B cell (primary cell): ENCODE measurements around the gene CSNK1A1. TPM values are rescaled to one million over a fixed set of nuclear protein-coding genes. Genes with fewer than 3 reads are reported as not detected.

Source experiments
- ATAC-seq: fragments of 200-7000 bp; cut with Tn5 transposase; one replicate; pipeline ENCODE4 v1.10.0; 2021; ENCODE audit warnings: low read depth, mild to moderate bottlenecking, moderate number of reproducible peaks, moderate library complexity
- CTCF ChIA-PET: fragments of 350-600 bp; sonication (Branson Sonifier 250); formaldehyde crosslinking; loops from one replicate; lab custom pipeline; 2021; ENCODE audit warnings: antibody characterized with exemption, inconsistent platforms; lab: Charles Lee
- POLR2A ChIA-PET: fragments of 350-600 bp; sonication (Branson Sonifier 250); formaldehyde crosslinking; loops from one replicate; lab custom pipeline; 2021; ENCODE audit warnings: antibody characterized with exemption; lab: Charles Lee
- DNase-seq: peaks from one replicate; pipeline ENCODE4 v3.0.0; 2013
- H2AFZ ChIP-seq: 2 replicates; pipeline ENCODE4 v1.6.1; 2012; ENCODE audit warnings: mild to moderate bottlenecking, low read depth, low read length; ENCODE audit not compliant: insufficient read depth, poor library complexity, severe bottlenecking
- H3K27ac ChIP-seq, 2 donors: 1 replicate in 1 of 2; 2 replicates in 1 of 2; pipeline ENCODE4 v1.5.1; 2012 to 2013; ENCODE audit warnings: low read length in 2 of 2, mild to moderate bottlenecking in 2 of 2, moderate library complexity in 1 of 2
- H3K27me3 ChIP-seq, 4 experiments: fragments of 200-600 bp in 1 of 4; sonication (generic) in 1 of 4; replicated peaks in 1 of 4; 1 replicate in 2 of 4; 2 replicates in 2 of 4; pipeline versions ENCODE4 v1.6.1 to v1.7.0; 2013 to 2016; ENCODE audit warnings: low read length in 3 of 4, mild to moderate bottlenecking in 2 of 4, mixed read lengths in 1 of 4, moderate library complexity in 1 of 4; ENCODE audit not compliant: insufficient read depth in 4 of 4, control insufficient read depth in 3 of 4; ENCODE audit errors: control extremely low read depth in 1 of 4
- H3K36me3 ChIP-seq, 2 experiments: replicated peaks in 1 of 2; 1 replicate in 1 of 2; 2 replicates in 1 of 2; pipeline versions ENCODE4 v1.6.1 to v1.7.1; 2013; ENCODE audit warnings: low read length in 1 of 2; ENCODE audit not compliant: insufficient read depth in 2 of 2, control insufficient read depth in 1 of 2; ENCODE audit errors: control extremely low read depth in 1 of 2, extremely low read depth in 1 of 2
- H3K4me1 ChIP-seq, 2 donors: fragments of 200-600 bp in 1 of 2; sonication (generic) in 1 of 2; 1 replicate in 1 of 2; 2 replicates in 1 of 2; pipeline versions ENCODE4 v1.5.1 to v1.6.1; 2013 to 2017; ENCODE audit warnings: low read length in 2 of 2; ENCODE audit not compliant: control insufficient read depth in 2 of 2, insufficient read depth in 2 of 2
- H3K4me2 ChIP-seq: replicated peaks from 2 replicates; pipeline ENCODE3; 2012; ENCODE audit warnings: mild to moderate bottlenecking, low read depth, low read length; ENCODE audit not compliant: poor library complexity, severe bottlenecking
- H3K4me3 ChIP-seq, 5 experiments: fragments of 200-600 bp in 1 of 5; sonication (generic) in 1 of 5; 1 replicate in 3 of 5; 2 replicates in 2 of 5; pipeline versions ENCODE4 v1.5.1 to v1.7.0; 2011 to 2016; ENCODE audit warnings: low read length in 4 of 5, mild to moderate bottlenecking in 4 of 5, low read depth in 2 of 5, control low read depth in 1 of 5, moderate library complexity in 1 of 5; ENCODE audit not compliant: insufficient read depth in 1 of 5; ENCODE audit errors: control extremely low read depth in 1 of 5, extremely low read depth in 1 of 5
- H3K79me2 ChIP-seq: fragments of 200-600 bp; sonication (generic); one replicate; pipeline ENCODE4 v1.6.0; 2016; ENCODE audit warnings: low read length; ENCODE audit not compliant: control insufficient read depth, insufficient read depth
- H3K9ac ChIP-seq: fragments of 200-600 bp; sonication (generic); 2 replicates; pipeline ENCODE4 v1.6.1; 2017; ENCODE audit warnings: mild to moderate bottlenecking, low read length, moderate library complexity
- H3K9me3 ChIP-seq, 3 donors: one replicate each; pipeline versions ENCODE4 v1.6.1 to v1.7.1; 2013; ENCODE audit warnings: low read length in 2 of 3; ENCODE audit not compliant: control insufficient read depth in 2 of 3, insufficient read depth in 1 of 3; ENCODE audit errors: control extremely low read depth in 1 of 3
- H4K20me1 ChIP-seq: 2 replicates; pipeline ENCODE4 v1.6.0; 2012; ENCODE audit warnings: mild to moderate bottlenecking, low read length; ENCODE audit not compliant: insufficient read depth, control insufficient read depth, poor library complexity, severe bottlenecking
- H3K27ac Mint-ChIP-seq: one replicate; pipeline ENCODE4 v1.8.0; 2021; ENCODE audit warnings: mixed read lengths
- H3K27me3 Mint-ChIP-seq: one replicate; pipeline ENCODE4 v1.8.0; 2021; ENCODE audit warnings: mixed read lengths
- H3K4me1 Mint-ChIP-seq: one replicate; pipeline ENCODE4 v1.8.0; 2021; ENCODE audit warnings: mixed read lengths
- H3K4me3 Mint-ChIP-seq: one replicate; pipeline ENCODE4 v1.8.0; 2021; ENCODE audit warnings: mixed read lengths
- H3K9me3 Mint-ChIP-seq: one replicate; pipeline ENCODE4 v1.8.0; 2022; ENCODE audit warnings: mixed read lengths; ENCODE audit not compliant: insufficient read depth
- EZH2 ChIP-seq: IDR thresholded peaks from 2 replicates; pipeline ENCODE4 v1.6.1; 2012; ENCODE audit warnings: borderline replicate concordance, low read depth, mild to moderate bottlenecking, moderate library complexity, low read length; ENCODE audit not compliant: insufficient read depth, poor library complexity, severe bottlenecking
- WGBS: methylation state at CpG from one replicate; pipeline ENCODE4 v1.1.5; 2013; ENCODE audit warnings: missing lambda C conversion rate; ENCODE audit not compliant: insufficient coverage; 5-methylcytosine and 5-hydroxymethylcytosine counted together
- intact Hi-C: fragments of 100-400 bp; cut with micrococcal nuclease; formaldehyde crosslinking; loops from one replicate; pipeline ENCODE4 v1.10.0; 2022
- polyA plus RNA-seq: library from polyadenylated mRNA; depleted of rRNA; stranded (reverse); fragments of >200 nt; gene quantifications from 2 replicates; pipeline ENCODE4 v1.2.3, GENCODE V29; 2012
- total RNA-seq, 2 donors: library from RNA; stranded (reverse); fragments of 120-200 nt in 1 of 2; gene quantifications; 1 replicate in 1 of 2; 2 replicates in 1 of 2; pipeline versions ENCODE4 v1.2.3 to v1.2.4, GENCODE V29; 2013 to 2022
- TF ChIP-seq, protein P1 (sequence below): fragments of 200-600 bp; IDR thresholded peaks from one replicate; pipeline ENCODE4 v1.8.0; 2022; ENCODE audit warnings: antibody characterized with exemption, mild to moderate bottlenecking

The CSNK1A1 gene
- total and polyA plus RNA-seq, 2 donors (not counting 1 experiment from before 2014, with no cell fraction given): 45.9 to 168 TPM

DNA sequence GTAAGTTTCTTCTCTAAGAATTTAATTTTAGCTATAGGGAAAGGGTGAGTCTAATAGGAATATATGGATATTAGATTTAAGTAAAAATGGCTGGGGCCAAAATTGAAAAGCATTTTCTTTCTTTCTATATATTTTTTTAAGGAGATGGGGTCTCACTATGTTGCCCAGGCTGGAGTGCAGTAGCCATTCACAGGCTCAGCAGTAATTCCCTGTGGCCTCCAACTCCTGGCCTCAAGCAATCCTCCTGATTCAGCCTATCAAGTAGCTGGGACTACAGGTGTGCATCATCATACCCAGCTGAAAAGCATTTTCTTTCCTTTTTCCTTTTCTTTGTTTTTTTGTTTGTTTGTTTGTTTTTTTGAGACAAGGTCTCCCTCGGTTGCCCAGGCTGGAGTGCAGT lies 41.1 kb downstream of the CSNK1A1 start:
- intact Hi-C loops: no loop called here
- CTCF ChIA-PET: interaction anchor here (0.7 kb wide), 1 partner anchor 108 kb away, joined by 3 read pairs; no protein-coding TSS in a partner anchor
- H3K4me3 Mint-ChIP-seq: no peak overlapping the region

DNA sequence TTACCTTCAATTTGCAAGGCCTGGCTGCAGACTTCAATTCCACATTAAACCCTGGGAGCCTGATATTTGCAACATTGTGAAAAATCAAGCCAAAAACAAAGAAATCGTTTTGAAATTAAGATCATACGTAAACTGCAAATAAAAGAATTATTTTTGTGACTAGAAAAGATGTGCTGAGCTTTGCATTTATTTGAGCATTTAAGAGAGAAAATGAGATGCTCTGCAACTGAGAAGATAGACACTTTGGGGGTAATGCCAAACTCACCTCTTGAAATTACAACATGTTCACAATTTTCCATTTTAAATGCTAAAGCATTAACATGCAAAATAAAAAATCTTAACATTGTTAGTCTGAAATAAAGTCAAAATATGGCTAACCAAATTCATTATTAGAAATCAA lies 46.6 kb downstream of the CSNK1A1 start:
- TF ChIP-seq, protein P1, sequence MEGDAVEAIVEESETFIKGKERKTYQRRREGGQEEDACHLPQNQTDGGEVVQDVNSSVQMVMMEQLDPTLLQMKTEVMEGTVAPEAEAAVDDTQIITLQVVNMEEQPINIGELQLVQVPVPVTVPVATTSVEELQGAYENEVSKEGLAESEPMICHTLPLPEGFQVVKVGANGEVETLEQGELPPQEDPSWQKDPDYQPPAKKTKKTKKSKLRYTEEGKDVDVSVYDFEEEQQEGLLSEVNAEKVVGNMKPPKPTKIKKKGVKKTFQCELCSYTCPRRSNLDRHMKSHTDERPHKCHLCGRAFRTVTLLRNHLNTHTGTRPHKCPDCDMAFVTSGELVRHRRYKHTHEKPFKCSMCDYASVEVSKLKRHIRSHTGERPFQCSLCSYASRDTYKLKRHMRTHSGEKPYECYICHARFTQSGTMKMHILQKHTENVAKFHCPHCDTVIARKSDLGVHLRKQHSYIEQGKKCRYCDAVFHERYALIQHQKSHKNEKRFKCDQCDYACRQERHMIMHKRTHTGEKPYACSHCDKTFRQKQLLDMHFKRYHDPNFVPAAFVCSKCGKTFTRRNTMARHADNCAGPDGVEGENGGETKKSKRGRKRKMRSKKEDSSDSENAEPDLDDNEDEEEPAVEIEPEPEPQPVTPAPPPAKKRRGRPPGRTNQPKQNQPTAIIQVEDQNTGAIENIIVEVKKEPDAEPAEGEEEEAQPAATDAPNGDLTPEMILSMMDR: no peak
- TF ChIP-seq EZH2: no peak
- Histone ChIP-seq H3K9ac (no peak overlapping the region), H2AFZ (no peak overlapping the region), H3K4me2 (no peak overlapping the region), H3K36me3 (peaks cover 3 to 82% of the 10 kb centered on the region in 2 experiments), H3K27me3 (no peaks in the 10 kb centered on the region), H3K4me3 (no peak overlapping the region), H3K9me3 (no peaks in the 10 kb centered on the region), H3K4me1 (no peaks in the 10 kb centered on the region), H3K27ac (no peak overlapping the region), H4K20me1 (peaks cover 4% of the 10 kb centered on the region), H3K79me2 (no peaks in the 10 kb centered on the region)
- no peaks in the 10 kb centered on the region for H3K4me1 Mint-ChIP-seq
- H3K27me3 Mint-ChIP-seq: no peaks in the 10 kb centered on the region
- no CpG with 5 or more reads among the region's 2 CpGs for WGBS
- no peak for ATAC-seq
- CTCF ChIA-PET: no interaction called here
- intact Hi-C loops: no loop called here
- DNase-seq: no peak
- no peak overlapping the region for H3K4me3 Mint-ChIP-seq
- H3K9me3 Mint-ChIP-seq: no peaks in the 10 kb centered on the region
- POLR2A ChIA-PET: no interaction called here
- H3K27ac Mint-ChIP-seq: no peak overlapping the region

More for the DNA sequence above, 41.1 kb downstream of the CSNK1A1 start:
- Histone ChIP-seq H4K20me1 (peaks cover 20% of the 10 kb centered on the region), H3K4me3 (no peak overlapping the region), H3K9me3 (no peaks in the 10 kb centered on the region), H3K27me3 (no peaks in the 10 kb centered on the region), H3K36me3 (peaks cover 11 to 72% of the 10 kb centered on the region in 2 experiments), H3K9ac (no peak overlapping the region), H3K79me2 (peaks cover 13% of the 10 kb centered on the region), H2AFZ (no peak overlapping the region), H3K4me2 (no peak overlapping the region), H3K4me1 (no peaks in the 10 kb centered on the region), H3K27ac (no peak overlapping the region)
- 100% methylated on average over 1 of the region's 1 CpG for WGBS
- Mint-ChIP-seq H3K27me3 (no peaks in the 10 kb centered on the region), H3K27ac (no peak overlapping the region), H3K4me1 (peaks cover 2% of the 10 kb centered on the region), H3K9me3 (no peaks in the 10 kb centered on the region)
- TF ChIP-seq, protein P1: no peak
- TF ChIP-seq EZH2: no peak
- POLR2A ChIA-PET: no interaction called here
- DNase-seq: no peak
- no peak for ATAC-seq
